Right lobe of liver (tissue), 6 donors: Measurements from ENCODE around the gene ATP6V0E1. TPM values are rescaled to one million over a fixed set of nuclear protein-coding genes. Genes with fewer than 3 reads are reported as not detected.

Source experiments
- ATAC-seq, 4 donors: fragments of 200-7000 bp; cut with Tn5 transposase; one replicate each; pipeline ENCODE4 v1.9.1; 2020; ENCODE audit warnings: mild to moderate bottlenecking in 4 of 4, moderate library complexity in 4 of 4
- DNase-seq, 3 donors: peaks; one replicate each; pipeline ENCODE4 v3.0.0-alpha.2; 2020
- H3K27ac ChIP-seq, 3 donors: fragments of 200-600 bp; one replicate each; pipeline ENCODE4 v1.8.0; 2022
- H3K27me3 ChIP-seq, 2 donors: fragments of 200-600 bp; one replicate each; pipeline ENCODE4 v1.8.0; 2022
- H3K36me3 ChIP-seq, 4 donors: fragments of 200-600 bp; sonication (generic) in 1 of 4; one replicate each; pipeline versions ENCODE4 v1.5.1 to v1.8.0; 2017 to 2022; ENCODE audit warnings: control low read depth in 1 of 4
- H3K4me1 ChIP-seq, 4 donors: fragments of 200-600 bp; sonication (generic) in 1 of 4; one replicate each; pipeline versions ENCODE4 v1.5.1 to v1.8.0; 2017 to 2022; ENCODE audit warnings: control low read depth in 1 of 4
- H3K4me3 ChIP-seq, 3 donors: fragments of 200-600 bp; one replicate each; pipeline ENCODE4 v1.8.0; 2022
- H3K9me3 ChIP-seq, 4 donors: fragments of 200-600 bp; sonication (generic) in 1 of 4; one replicate each; pipeline versions ENCODE4 v1.5.1 to v1.8.0; 2017 to 2022; ENCODE audit warnings: control low read depth in 1 of 4
- POLR2A ChIP-seq: fragments of 450-650 bp; IDR thresholded peaks from one replicate; pipeline ENCODE4 v1.6.1; 2017; ENCODE audit warnings: antibody characterized with exemption, mild to moderate bottlenecking
- WGBS: methylation state at CpG from one replicate; pipeline ENCODE4 v1.1.6; 2018; ENCODE audit warnings: low coverage, low lambda C conversion rate; ENCODE audit not compliant: insufficient coverage; ENCODE audit errors: missing lambda C conversion rate; 5-methylcytosine and 5-hydroxymethylcytosine counted together
- intact Hi-C, 2 donors: fragments of 100-400 bp; cut with DNase I; formaldehyde crosslinking; loops; one replicate each; pipeline versions ENCODE4 v1.11.2 to v1.14.1; 2022
- total RNA-seq, 6 experiments: library from RNA; depleted of rRNA in 2 of 6; stranded (reverse); fragments of >200 nt in 2 of 6; fragmentation: NEBNext Ultra II Directional in 3 of 6; extraction: Animal tissue kit (Norgen Biotek cat#: 25700) in 3 of 6; gene quantifications; one replicate each; pipeline versions ENCODE4 v1.1.0 to v1.2.4, GENCODE V29; 2016 to 2023
- TF ChIP-seq, protein P1 (sequence below), 4 donors: fragments of 200-600 bp in 3 of 4; fragments of 450-650 bp in 1 of 4; IDR thresholded peaks; one replicate each; pipeline versions ENCODE4 v1.5.1 to v1.8.0; 2016 to 2022; ENCODE audit warnings: antibody characterized with exemption in 4 of 4, mild to moderate bottlenecking in 2 of 4
- donor health status: DM: no; HTN: yes; CAD: no.
- donor health status: DM: no; HTN: no; CAD: no.
- donor health status: DM: no; HTN: no; CAD: no.
- donor health status: DM: no; HTN: yes; CAD: no.
- donor health status: DM: no; HTN: yes; CAD: no.

Gene ATP6V0E1
- total RNA-seq, 6 experiments from 2014 or later = 83.1 to 202 (median 116) TPM

DNA sequence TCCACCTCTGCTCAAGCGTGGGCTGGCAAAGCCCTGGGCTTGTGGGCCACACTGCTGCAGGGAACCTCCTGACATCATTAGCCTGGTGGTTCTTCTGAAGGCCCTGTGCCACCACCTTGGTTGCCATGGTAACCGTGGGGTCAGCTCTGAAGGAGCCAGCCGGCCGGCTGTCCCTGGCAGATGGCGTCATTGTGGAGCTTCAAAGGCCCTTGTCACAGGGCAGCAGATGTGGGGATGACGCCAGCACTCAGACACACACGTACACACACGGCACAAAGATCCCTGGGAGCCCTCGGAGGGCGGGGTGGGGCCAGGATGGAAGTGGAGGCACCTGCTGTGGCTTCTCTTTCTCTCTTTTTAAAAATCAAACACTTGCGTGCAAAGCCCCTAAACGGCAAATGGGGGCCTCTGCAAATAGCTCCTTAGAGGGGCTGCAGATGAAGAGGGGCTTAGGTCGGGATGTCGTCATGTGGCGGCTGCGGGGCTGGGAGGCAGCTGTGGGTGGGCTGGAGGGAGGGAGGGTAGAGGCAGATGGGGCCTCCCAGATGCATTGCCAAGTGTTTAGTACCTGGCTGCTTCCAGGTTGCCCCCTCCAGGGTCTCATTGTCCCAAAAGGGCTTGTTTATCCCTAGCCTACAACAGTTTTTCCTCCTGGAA lies 43.8 kb upstream of the ATP6V0E1 start:
- Histone ChIP-seq H3K36me3 (peaks cover 0 to 62% (median 19%) of the 10 kb centered on the region in 4 donors), H3K27me3 (no peaks in the 10 kb centered on the region), H3K4me3 (no peak overlapping the region), H3K9me3 (no peaks in the 10 kb centered on the region), H3K27ac (no peak overlapping the region), H3K4me1 (no peaks in the 10 kb centered on the region)
- TF ChIP-seq POLR2A = no peak
- TF ChIP-seq, protein P1, sequence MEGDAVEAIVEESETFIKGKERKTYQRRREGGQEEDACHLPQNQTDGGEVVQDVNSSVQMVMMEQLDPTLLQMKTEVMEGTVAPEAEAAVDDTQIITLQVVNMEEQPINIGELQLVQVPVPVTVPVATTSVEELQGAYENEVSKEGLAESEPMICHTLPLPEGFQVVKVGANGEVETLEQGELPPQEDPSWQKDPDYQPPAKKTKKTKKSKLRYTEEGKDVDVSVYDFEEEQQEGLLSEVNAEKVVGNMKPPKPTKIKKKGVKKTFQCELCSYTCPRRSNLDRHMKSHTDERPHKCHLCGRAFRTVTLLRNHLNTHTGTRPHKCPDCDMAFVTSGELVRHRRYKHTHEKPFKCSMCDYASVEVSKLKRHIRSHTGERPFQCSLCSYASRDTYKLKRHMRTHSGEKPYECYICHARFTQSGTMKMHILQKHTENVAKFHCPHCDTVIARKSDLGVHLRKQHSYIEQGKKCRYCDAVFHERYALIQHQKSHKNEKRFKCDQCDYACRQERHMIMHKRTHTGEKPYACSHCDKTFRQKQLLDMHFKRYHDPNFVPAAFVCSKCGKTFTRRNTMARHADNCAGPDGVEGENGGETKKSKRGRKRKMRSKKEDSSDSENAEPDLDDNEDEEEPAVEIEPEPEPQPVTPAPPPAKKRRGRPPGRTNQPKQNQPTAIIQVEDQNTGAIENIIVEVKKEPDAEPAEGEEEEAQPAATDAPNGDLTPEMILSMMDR (IDR thresholded peaks at IDR 0.05) = no peak
- intact Hi-C loops = loop anchor here in 1 of 2 donors (5.0 kb wide), 1 partner anchor 227 kb away; no protein-coding TSS in a partner anchor
- WGBS = 63% methylated on average over 4 of the region's 16 CpGs
- DNase-seq = no peak
- ATAC-seq = no peak

DNA sequence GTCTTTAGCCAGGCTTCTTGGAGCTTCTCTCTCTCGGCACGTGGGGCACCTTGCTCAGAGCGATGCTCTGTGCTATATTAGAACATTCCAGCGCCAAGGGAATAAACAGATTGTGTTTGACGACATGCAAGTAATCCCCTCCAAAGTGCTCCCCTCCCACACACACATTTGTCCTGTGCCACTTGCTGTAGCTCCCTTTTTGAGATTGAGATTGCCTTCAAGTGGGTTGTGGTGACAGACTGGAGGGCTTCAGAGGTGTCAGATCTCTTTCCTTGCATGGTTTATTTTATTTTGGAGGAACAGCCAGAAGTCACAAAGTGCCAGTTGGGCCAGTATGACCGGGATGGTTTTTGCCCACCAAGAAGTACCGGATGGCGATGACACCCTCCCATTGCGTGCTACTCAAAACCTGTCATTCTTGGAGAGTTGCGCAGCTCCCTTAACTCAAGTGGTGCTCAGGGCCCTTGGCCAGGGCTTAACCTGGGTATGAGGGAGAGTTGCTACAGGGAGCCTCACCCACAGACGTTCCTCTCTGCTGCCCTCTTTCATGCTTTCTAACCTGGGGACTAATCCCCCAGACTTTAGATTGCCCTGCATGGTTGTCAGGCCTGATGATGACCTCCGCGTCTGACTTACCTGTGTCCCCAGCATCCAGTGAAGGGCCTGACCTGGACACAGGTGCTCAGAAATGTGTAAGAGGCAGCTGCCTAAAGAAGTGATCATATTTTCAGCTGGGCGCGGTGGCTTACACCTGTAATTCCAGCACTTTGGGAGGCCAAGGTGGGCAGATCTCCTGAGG lies 43.1 kb upstream of the ATP6V0E1 start:
- WGBS = 80% methylated on average over 8 of the region's 15 CpGs
- intact Hi-C loops = no loop called here
- H3K27me3 ChIP-seq = no peaks in the 10 kb centered on the region
- H3K4me1 ChIP-seq = no peaks in the 10 kb centered on the region
- DNase-seq (no peak), ATAC-seq (no peak)
- peaks cover 0 to 56% (median 15%) of the 10 kb centered on the region in 4 donors for H3K36me3 ChIP-seq
- no peaks in the 10 kb centered on the region for H3K9me3 ChIP-seq
- no peak overlapping the region for H3K27ac ChIP-seq
- no peak overlapping the region for H3K4me3 ChIP-seq
- TF ChIP-seq, protein P1 (IDR thresholded peaks at IDR 0.05) = no peak
- no peak for TF ChIP-seq POLR2A

DNA sequence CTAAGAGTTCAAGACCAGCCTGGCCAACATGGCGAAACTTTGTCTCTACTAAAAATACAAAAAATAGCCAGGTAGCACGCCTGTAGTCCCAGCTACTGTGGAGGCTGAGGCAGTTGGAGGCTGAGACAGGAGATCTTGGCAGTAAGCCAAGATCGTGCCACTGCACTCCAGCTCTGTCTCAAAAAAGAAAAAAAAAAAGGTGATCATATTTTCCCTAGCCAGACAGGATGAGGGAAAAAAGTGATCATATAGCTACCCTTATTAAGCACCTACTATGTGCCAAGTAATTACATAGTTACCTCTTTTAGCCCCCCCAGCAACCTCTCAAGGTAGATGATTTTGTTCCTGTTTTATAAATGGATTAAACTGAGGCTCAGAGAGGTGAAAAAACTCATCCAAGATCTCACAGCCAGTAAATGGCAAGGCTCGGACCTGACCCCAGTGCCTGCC lies 42.5 kb upstream of the ATP6V0E1 start:
- intact Hi-C loops = no loop called here
- no peak overlapping the region for H3K4me3 ChIP-seq
- H3K36me3 ChIP-seq = peaks cover 0 to 52% (median 14%) of the 10 kb centered on the region in 4 donors
- DNase-seq = no peak
- ATAC-seq = no peak
- no peaks in the 10 kb centered on the region for H3K27me3 ChIP-seq
- TF ChIP-seq POLR2A = no peak
- TF ChIP-seq, protein P1 (IDR thresholded peaks at IDR 0.05) = no peak
- H3K9me3 ChIP-seq = no peaks in the 10 kb centered on the region
- H3K27ac ChIP-seq = no peak overlapping the region
- H3K4me1 ChIP-seq = no peaks in the 10 kb centered on the region
- WGBS = 62% methylated on average over 4 of the region's 4 CpGs

DNA sequence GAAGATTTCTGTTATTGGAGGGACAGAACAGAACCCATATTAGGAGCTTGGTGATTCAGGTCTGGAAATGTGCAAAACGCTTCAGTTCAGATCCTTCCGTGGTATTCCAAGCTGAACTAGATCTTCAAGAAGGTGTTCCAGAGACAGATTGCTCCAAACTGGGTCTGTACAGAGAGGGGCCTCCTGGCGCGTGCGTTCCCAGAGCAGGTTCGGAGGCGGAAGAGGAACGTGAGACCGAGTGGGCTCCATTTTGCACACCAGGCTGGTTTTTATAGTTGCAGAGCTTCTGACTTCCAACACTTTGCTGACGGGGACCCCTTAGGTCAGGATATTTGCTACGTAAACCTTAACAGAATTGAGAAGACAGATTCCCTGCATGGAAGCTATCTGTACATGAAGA lies 41.0 kb upstream of the ATP6V0E1 start:
- peaks cover 0 to 47% (median 17%) of the 10 kb centered on the region in 4 donors for H3K36me3 ChIP-seq
- no peaks in the 10 kb centered on the region for H3K27me3 ChIP-seq
- no peaks in the 10 kb centered on the region for H3K9me3 ChIP-seq
- H3K27ac ChIP-seq = no peak overlapping the region
- TF ChIP-seq POLR2A = no peak
- TF ChIP-seq, protein P1 (IDR thresholded peaks at IDR 0.05) = no peak
- no peaks in the 10 kb centered on the region for H3K4me1 ChIP-seq
- DNase-seq (no peak), ATAC-seq (no peak)
- no peak overlapping the region for H3K4me3 ChIP-seq
- intact Hi-C loops = no loop called here
- WGBS = 92% methylated on average over 11 of the region's 11 CpGs
